HepG2 (cell line): ENCODE results near the gene SUSD6. TPM values are rescaled to one million over a fixed set of nuclear protein-coding genes. Genes with fewer than 3 reads are reported as not detected.

Source experiments
- ARNT ChIP-seq: fragments of 450-650 bp; IDR thresholded peaks from 2 replicates; pipeline ENCODE4 v1.6.1; 2017
- FOSL1 ChIP-seq: sonication (generic); formaldehyde crosslinking; IDR thresholded peaks from 2 replicates; pipeline ENCODE4 v1.9.0; 2021; ENCODE audit warnings: missing genetic modification reagents, borderline replicate concordance
- GTF2F1 ChIP-seq: fragments of 150-350 bp; IDR thresholded peaks from 2 replicates; pipeline ENCODE4 v1.6.1; 2014; ENCODE audit warnings: low read length
- ONECUT2 ChIP-seq: sonication (generic); formaldehyde crosslinking; IDR thresholded peaks from 2 replicates; pipeline ENCODE4 v1.4.0; 2020; ENCODE audit warnings: missing genetic modification reagents
- RBM39 ChIP-seq: fragments of 200-400 bp; formaldehyde crosslinking; IDR thresholded peaks from one replicate; pipeline ENCODE4 v1.6.1; 2018; ENCODE audit warnings: antibody characterized with exemption, mild to moderate bottlenecking, low read depth, low read length; ENCODE audit not compliant: poor library complexity, severe bottlenecking
- RCOR2 ChIP-seq: IDR thresholded peaks from 2 replicates; pipeline ENCODE4 v1.6.1; 2016; ENCODE audit warnings: missing biosample characterization, missing genetic modification reagents
- SALL2 ChIP-seq: sonication (generic); formaldehyde crosslinking; IDR thresholded peaks from 2 replicates; pipeline ENCODE4 v1.8.1; 2023; ENCODE audit warnings: mild to moderate bottlenecking, missing genetic modification reagents, inconsistent platforms
- SCMH1 ChIP-seq: sonication (generic); formaldehyde crosslinking; IDR thresholded peaks from 2 replicates; pipeline ENCODE4 v1.9.0; 2021; ENCODE audit warnings: missing genetic modification reagents, mild to moderate bottlenecking, borderline replicate concordance
- SNRNP70 ChIP-seq: fragments of 200-400 bp; formaldehyde crosslinking; IDR thresholded peaks from 2 replicates; pipeline ENCODE4 v1.6.1; 2017; ENCODE audit warnings: mild to moderate bottlenecking, low read depth, low read length, moderate library complexity
- SP5 ChIP-seq: IDR thresholded peaks from 2 replicates; pipeline ENCODE4 v1.6.1; 2016; ENCODE audit warnings: low read depth, borderline replicate concordance
- ZNF138 ChIP-seq: sonication (generic); formaldehyde crosslinking; IDR thresholded peaks from 2 replicates; pipeline ENCODE4 v1.5.0; 2020; ENCODE audit warnings: mild to moderate bottlenecking, low read depth, missing genetic modification reagents
- ZNF614 ChIP-seq: IDR thresholded peaks from 2 replicates; pipeline ENCODE4 v1.6.1; 2018; ENCODE audit warnings: missing biosample characterization, missing genetic modification reagents, inconsistent platforms, borderline replicate concordance
- ZNF724P ChIP-seq: sonication (generic); formaldehyde crosslinking; IDR thresholded peaks from 2 replicates; pipeline ENCODE4 v1.8.0; 2022; ENCODE audit warnings: missing genetic modification reagents, borderline replicate concordance
- ZNF776 ChIP-seq: sonication (generic); formaldehyde crosslinking; IDR thresholded peaks from 2 replicates; pipeline ENCODE4 v1.4.0; 2020; ENCODE audit warnings: mild to moderate bottlenecking, missing genetic modification reagents
- ZZZ3 ChIP-seq: sonication (generic); formaldehyde crosslinking; IDR thresholded peaks from 2 replicates; pipeline ENCODE4 v1.4.0; 2020; ENCODE audit warnings: missing genetic modification reagents, mild to moderate bottlenecking, borderline replicate concordance
- polyA plus RNA-seq, 8 experiments: library from polyadenylated mRNA; depleted of rRNA in 3 of 8; stranded (reverse) in 7 of 8; unstranded in 1 of 8; fragments of >200 nt; fragmentation: Illumina TruSeq in 4 of 8; extraction: Trizol in 4 of 8; gene quantifications; 2 replicates each; pipeline versions ENCODE4 v1.2.1 to v1.2.3, GENCODE V29; 2011 to 2016; ENCODE audit warnings: low read depth in 4 of 8, missing spikeins in 1 of 8, mixed read lengths in 1 of 8; ENCODE audit not compliant: insufficient read depth in 1 of 8
- total RNA-seq, 5 experiments: library from RNA; depleted of rRNA; stranded (reverse); fragments of >200 nt; fragmentation: Illumina TruSeq; extraction: Trizol; gene quantifications; 2 replicates each; pipeline ENCODE4 v1.2.3, GENCODE V29; 2016; ENCODE audit warnings: low read depth in 1 of 5
- TF ChIP-seq, protein P1 (sequence below): sonication (generic); formaldehyde crosslinking; conservative IDR thresholded peaks from 2 replicates; pipeline ENCODE4 v1.5.0; 2020; ENCODE audit warnings: missing genetic modification reagents
- TF ChIP-seq, protein P2 (sequence below): sonication (generic); formaldehyde crosslinking; IDR thresholded peaks from 2 replicates; pipeline ENCODE4 v1.5.0; 2020; ENCODE audit warnings: mild to moderate bottlenecking, missing genetic modification reagents
- TF ChIP-seq, protein P3 (sequence below): sonication (generic); formaldehyde crosslinking; IDR thresholded peaks from 2 replicates; pipeline ENCODE4 v1.5.0; 2020; ENCODE audit warnings: mild to moderate bottlenecking, missing genetic modification reagents, borderline replicate concordance

Gene SUSD6
- total and polyA plus RNA-seq, 2 of the 13 experiments (the other 11 are each of a cell fraction or from before 2014, with no cell fraction given) = 7.2 to 7.4 TPM

DNA sequence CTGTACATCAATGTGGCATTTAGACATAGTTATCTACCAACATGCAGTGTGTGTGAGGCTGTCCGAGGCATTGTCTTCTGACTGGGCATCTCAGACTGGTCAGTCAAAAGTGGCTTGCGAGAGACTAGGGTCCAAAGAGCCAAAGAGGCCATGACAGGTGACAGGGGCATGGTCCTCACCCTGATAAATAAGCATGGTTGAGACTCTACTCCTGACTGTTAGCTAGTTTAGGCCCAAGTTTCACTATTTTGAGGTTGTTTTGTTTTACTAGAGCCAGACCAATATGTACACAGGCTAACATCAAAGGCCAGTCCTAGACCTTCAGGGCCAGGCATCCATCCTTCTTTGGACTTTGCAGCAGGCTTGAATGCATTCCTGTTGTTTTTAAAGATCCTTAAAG lies 78.6 kb downstream of the SUSD6 start (continued):
- TF ChIP-seq, protein P1, sequence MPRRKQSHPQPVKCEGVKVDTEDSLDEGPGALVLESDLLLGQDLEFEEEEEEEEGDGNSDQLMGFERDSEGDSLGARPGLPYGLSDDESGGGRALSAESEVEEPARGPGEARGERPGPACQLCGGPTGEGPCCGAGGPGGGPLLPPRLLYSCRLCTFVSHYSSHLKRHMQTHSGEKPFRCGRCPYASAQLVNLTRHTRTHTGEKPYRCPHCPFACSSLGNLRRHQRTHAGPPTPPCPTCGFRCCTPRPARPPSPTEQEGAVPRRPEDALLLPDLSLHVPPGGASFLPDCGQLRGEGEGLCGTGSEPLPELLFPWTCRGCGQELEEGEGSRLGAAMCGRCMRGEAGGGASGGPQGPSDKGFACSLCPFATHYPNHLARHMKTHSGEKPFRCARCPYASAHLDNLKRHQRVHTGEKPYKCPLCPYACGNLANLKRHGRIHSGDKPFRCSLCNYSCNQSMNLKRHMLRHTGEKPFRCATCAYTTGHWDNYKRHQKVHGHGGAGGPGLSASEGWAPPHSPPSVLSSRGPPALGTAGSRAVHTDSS = no peak
- TF ChIP-seq ZNF138 (CRISPR knock-in tag) = no peak
- no peak for TF ChIP-seq SCMH1 (CRISPR knock-in tag)
- no peak for TF ChIP-seq RBM39
- TF ChIP-seq RCOR2 (CRISPR knock-in tag) = peak; percentile 78; the same call in 1 of the 2 replicates
- TF ChIP-seq ZZZ3 = no peak
- TF ChIP-seq ARNT = no peak
- TF ChIP-seq ONECUT2 (CRISPR knock-in tag) = no peak
- no peak for TF ChIP-seq GTF2F1
- TF ChIP-seq SP5 (CRISPR knock-in tag) = peak; percentile 29; the same call in 1 of the 2 replicates
- no peak for TF ChIP-seq SALL2
- 0 out of 2 replicates have a peak, but pooled peaks have one; percentile 8 for TF ChIP-seq ZNF614 (CRISPR knock-in tag)
- TF ChIP-seq, protein P2, sequence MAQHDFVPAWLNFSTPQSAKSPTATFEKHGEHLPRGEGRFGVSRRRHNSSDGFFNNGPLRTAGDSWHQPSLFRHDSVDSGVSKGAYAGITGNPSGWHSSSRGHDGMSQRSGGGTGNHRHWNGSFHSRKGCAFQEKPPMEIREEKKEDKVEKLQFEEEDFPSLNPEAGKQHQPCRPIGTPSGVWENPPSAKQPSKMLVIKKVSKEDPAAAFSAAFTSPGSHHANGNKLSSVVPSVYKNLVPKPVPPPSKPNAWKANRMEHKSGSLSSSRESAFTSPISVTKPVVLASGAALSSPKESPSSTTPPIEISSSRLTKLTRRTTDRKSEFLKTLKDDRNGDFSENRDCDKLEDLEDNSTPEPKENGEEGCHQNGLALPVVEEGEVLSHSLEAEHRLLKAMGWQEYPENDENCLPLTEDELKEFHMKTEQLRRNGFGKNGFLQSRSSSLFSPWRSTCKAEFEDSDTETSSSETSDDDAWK (CRISPR knock-in tag) = no peak
- TF ChIP-seq, protein P3, sequence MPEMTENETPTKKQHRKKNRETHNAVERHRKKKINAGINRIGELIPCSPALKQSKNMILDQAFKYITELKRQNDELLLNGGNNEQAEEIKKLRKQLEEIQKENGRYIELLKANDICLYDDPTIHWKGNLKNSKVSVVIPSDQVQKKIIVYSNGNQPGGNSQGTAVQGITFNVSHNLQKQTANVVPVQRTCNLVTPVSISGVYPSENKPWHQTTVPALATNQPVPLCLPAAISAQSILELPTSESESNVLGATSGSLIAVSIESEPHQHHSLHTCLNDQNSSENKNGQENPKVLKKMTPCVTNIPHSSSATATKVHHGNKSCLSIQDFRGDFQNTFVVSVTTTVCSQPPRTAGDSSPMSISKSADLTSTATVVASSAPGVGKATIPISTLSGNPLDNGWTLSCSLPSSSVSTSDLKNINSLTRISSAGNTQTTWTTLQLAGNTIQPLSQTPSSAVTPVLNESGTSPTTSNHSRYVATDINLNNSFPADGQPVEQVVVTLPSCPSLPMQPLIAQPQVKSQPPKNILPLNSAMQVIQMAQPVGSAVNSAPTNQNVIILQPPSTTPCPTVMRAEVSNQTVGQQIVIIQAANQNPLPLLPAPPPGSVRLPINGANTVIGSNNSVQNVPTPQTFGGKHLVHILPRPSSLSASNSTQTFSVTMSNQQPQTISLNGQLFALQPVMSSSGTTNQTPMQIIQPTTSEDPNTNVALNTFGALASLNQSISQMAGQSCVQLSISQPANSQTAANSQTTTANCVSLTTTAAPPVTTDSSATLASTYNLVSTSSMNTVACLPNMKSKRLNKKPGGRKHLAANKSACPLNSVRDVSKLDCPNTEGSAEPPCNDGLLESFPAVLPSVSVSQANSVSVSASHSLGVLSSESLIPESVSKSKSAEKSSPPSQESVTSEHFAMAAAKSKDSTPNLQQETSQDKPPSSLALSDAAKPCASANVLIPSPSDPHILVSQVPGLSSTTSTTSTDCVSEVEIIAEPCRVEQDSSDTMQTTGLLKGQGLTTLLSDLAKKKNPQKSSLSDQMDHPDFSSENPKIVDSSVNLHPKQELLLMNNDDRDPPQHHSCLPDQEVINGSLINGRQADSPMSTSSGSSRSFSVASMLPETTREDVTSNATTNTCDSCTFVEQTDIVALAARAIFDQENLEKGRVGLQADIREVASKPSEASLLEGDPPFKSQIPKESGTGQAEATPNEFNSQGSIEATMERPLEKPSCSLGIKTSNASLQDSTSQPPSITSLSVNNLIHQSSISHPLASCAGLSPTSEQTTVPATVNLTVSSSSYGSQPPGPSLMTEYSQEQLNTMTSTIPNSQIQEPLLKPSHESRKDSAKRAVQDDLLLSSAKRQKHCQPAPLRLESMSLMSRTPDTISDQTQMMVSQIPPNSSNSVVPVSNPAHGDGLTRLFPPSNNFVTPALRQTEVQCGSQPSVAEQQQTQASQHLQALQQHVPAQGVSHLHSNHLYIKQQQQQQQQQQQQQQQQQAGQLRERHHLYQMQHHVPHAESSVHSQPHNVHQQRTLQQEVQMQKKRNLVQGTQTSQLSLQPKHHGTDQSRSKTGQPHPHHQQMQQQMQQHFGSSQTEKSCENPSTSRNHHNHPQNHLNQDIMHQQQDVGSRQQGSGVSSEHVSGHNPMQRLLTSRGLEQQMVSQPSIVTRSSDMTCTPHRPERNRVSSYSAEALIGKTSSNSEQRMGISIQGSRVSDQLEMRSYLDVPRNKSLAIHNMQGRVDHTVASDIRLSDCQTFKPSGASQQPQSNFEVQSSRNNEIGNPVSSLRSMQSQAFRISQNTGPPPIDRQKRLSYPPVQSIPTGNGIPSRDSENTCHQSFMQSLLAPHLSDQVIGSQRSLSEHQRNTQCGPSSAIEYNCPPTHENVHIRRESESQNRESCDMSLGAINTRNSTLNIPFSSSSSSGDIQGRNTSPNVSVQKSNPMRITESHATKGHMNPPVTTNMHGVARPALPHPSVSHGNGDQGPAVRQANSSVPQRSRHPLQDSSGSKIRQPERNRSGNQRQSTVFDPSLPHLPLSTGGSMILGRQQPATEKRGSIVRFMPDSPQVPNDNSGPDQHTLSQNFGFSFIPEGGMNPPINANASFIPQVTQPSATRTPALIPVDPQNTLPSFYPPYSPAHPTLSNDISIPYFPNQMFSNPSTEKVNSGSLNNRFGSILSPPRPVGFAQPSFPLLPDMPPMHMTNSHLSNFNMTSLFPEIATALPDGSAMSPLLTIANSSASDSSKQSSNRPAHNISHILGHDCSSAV = no peak
- no peak for TF ChIP-seq FOSL1
- no peak for TF ChIP-seq ZNF776 (CRISPR knock-in tag)
- no peak for TF ChIP-seq SNRNP70
- no peak for TF ChIP-seq ZNF724P (CRISPR knock-in tag)
